Bronchial epithelial cell (primary cell): ENCODE measurements around the gene TRMT44. TPM values are rescaled to one million over a fixed set of nuclear protein-coding genes. Genes with fewer than 3 reads are reported as not detected.

Experiments
- DNase-seq: peaks from one replicate; pipeline ENCODE4 v3.0.0-alpha.2; 2010; ENCODE audit warnings: low read depth
- FAIRE-seq: peaks from 2 replicates; lab custom pipeline; 2011; peaks lifted over from hg19 to GRCh38; lab: Jason Lieb, UNC
- H3K27me3 ChIP-seq: 2 replicates; pipeline ENCODE4 v1.5.1; 2011; ENCODE audit warnings: low read length; ENCODE audit not compliant: control insufficient read depth, insufficient read depth
- H3K36me3 ChIP-seq: 2 replicates; pipeline ENCODE4 v1.5.1; 2011; ENCODE audit warnings: low read length; ENCODE audit not compliant: control insufficient read depth, insufficient read depth
- H3K4me3 ChIP-seq: 2 replicates; pipeline ENCODE4 v1.5.1; 2011; ENCODE audit warnings: mild to moderate bottlenecking, low read depth, low read length, control low read depth
- total RNA-seq: library from RNA; depleted of rRNA; stranded (reverse); fragments of >200 nt; gene quantifications from 2 replicates; pipeline ENCODE4 v1.2.1, GENCODE V29; 2014
- TF ChIP-seq, protein P1 (sequence below): IDR thresholded peaks from 2 replicates; pipeline ENCODE4 v1.5.1; 2011; ENCODE audit warnings: mild to moderate bottlenecking, moderate library complexity, low read length, control low read depth, inconsistent platforms; ENCODE audit not compliant: insufficient read depth, severe bottlenecking

Gene TRMT44
- total RNA-seq, 1 donor from 2014 or later: 10.0 TPM

DNA sequence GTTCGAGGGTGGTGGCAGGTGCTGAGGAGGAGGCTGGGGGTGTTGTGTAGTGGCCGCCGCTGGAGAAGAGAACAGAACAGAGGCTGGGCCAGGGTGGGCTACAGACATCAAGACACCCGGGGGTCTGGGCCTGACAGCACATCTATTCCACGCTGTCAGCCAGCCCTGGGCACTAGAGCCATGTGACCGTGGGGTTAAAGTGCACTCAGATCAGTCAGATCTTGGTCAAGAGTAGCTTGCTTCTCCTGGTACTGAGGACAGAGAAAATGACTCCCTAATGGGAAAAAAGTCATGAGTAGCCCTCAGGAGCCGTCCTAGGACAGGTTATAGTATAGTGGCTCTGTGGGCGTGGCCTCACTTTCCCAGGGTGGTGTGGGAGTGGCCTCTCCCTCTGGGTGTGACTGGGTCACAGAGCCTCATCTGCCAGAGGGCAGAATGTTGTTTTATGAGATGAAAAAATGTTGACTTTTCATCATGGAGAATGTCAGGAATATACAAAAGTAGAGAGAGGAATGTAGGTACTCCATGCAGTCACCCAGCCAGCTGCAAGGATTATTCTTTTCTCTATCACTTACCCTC lies 19.4 kb downstream of the TRMT44 start:
- H3K4me3 ChIP-seq: no peak overlapping the region
- FAIRE-seq (no peak), DNase-seq (no peak)
- TF ChIP-seq, protein P1, sequence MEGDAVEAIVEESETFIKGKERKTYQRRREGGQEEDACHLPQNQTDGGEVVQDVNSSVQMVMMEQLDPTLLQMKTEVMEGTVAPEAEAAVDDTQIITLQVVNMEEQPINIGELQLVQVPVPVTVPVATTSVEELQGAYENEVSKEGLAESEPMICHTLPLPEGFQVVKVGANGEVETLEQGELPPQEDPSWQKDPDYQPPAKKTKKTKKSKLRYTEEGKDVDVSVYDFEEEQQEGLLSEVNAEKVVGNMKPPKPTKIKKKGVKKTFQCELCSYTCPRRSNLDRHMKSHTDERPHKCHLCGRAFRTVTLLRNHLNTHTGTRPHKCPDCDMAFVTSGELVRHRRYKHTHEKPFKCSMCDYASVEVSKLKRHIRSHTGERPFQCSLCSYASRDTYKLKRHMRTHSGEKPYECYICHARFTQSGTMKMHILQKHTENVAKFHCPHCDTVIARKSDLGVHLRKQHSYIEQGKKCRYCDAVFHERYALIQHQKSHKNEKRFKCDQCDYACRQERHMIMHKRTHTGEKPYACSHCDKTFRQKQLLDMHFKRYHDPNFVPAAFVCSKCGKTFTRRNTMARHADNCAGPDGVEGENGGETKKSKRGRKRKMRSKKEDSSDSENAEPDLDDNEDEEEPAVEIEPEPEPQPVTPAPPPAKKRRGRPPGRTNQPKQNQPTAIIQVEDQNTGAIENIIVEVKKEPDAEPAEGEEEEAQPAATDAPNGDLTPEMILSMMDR: no peak
- H3K27me3 ChIP-seq: no peaks in the 10 kb centered on the region
- peaks cover 10% of the 10 kb centered on the region for H3K36me3 ChIP-seq

DNA sequence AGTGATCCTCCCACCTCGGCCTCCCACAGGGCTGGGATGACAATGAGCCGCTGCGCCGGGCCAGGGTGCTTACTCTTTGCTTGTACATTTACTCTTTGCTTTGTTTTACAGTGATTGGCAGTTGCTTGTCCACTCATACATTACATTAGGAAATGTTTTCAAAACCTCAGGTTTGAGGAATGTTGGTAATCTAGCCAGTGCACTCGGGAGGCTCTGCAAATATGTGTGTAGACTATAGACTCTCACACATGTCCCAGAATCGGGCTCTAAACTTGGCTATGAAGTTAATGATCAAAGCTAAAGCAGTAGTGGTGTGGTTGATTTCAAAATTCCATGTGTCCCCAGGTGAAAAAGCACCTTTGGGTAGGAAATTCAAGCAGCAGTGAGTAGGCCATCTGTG lies 20.5 kb downstream of the TRMT44 start:
- TF ChIP-seq, protein P1: no peak
- Histone ChIP-seq H3K4me3 (no peak overlapping the region), H3K27me3 (no peaks in the 10 kb centered on the region), H3K36me3 (peaks cover 7% of the 10 kb centered on the region)
- no peak for FAIRE-seq
- DNase-seq: no peak

DNA sequence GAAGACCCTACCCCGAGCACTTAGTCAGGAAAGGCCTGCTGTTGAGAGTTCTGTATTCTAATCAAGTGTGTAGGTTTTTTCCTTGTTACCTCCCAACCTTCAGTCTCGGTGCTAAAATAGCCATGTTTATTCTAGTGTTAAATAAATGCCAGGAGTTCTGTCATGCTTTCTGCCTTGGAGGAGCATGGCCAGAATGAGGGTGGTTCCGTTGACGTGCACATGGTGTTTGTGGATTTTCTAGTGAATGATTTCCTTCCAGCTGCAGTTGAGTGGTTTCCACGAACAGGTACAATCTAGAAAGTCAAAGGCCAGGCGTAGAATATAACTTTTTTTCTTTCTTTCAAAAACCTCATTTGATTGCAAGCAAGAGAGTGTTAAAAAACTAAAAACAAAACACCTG lies 21.0 kb downstream of the TRMT44 start:
- TF ChIP-seq, protein P1: no peak
- Histone ChIP-seq H3K4me3 (no peak overlapping the region), H3K27me3 (no peaks in the 10 kb centered on the region), H3K36me3 (peaks cover 6% of the 10 kb centered on the region)
- DNase-seq (no peak), FAIRE-seq (no peak)

DNA sequence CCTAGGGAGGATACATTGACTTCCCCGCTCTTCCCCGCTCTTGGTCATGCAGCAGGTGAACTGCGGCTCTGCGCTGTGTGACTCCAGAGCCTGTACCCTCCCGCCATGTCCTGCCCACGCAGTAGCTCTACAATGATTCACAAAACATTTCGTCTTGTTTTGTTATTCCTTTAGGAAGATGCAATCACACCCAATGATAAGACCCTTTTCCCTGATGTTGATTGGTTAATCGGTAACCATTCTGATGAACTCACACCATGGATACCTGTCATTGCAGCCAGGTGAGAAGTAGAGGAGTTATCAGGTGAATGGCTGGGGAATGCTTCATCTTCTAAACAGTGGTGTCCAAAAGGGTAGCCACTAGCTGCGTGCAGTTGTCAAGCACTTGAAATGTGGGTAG lies 23.2 kb downstream of the TRMT44 start:
- H3K36me3 ChIP-seq: peaks cover 11% of the 10 kb centered on the region
- H3K27me3 ChIP-seq: no peaks in the 10 kb centered on the region
- DNase-seq (no peak), FAIRE-seq (no peak)
- TF ChIP-seq, protein P1: no peak
- H3K4me3 ChIP-seq: no peak overlapping the region

DNA sequence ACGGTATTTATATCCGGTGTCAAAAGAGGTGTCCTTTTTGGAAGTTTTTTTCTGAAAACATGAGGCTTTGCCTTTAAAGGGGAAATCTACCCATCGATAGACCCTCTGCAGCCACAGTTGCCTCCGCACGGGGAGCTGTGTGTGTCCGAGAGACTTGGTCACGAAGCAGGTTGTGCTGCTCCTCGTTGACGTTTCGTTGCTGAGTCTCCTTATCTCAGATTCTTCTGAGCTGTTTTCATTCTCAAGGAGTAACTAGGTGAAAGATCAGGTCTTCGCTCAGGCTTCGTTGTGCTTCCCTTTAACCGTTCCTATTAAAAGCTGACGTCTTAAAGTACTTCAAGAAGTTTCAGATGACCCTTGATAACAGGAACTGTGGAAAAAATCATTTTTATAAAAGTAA lies 23.8 kb downstream of the TRMT44 start:
- TF ChIP-seq, protein P1: no peak
- Histone ChIP-seq H3K4me3 (no peak overlapping the region), H3K36me3 (peaks cover 16% of the 10 kb centered on the region), H3K27me3 (no peaks in the 10 kb centered on the region)
- DNase-seq (no peak), FAIRE-seq (no peak)
